Measurements from ENCODE around the gene UBE2E2. TPM values are rescaled to one million over a fixed set of nuclear protein-coding genes. Genes with fewer than 3 reads are reported as not detected.
"Not testable (repeated sequence)": the region's sequence is repeated elsewhere in the genome, so short reads cannot be mapped to it uniquely, and the experiment has no call there.

The UBE2E2 gene
- polyA plus RNA-seq, 3 donors: 49.3 to 57.2 (median 56.7) TPM

DNA sequence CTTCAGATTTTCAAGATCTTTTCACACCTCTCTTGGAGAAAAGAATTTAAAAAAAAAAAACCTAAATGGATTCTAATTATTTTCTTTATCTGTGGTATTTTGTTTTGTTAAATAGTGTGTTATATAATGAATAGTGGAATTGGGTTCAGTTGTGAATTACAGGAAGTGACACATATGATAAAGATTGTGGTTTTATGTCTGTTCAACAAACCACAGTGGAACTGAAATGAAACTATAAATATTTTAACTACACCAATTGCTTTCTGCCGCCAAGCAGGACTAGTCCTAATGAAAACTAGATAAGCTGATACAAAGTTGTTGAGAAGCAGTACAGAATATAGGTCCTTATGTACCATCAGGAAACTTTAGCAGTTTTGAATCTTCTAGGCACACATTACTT, 121.6 kb downstream of the UBE2E2 start:
- no peak for DNase-seq

DNA sequence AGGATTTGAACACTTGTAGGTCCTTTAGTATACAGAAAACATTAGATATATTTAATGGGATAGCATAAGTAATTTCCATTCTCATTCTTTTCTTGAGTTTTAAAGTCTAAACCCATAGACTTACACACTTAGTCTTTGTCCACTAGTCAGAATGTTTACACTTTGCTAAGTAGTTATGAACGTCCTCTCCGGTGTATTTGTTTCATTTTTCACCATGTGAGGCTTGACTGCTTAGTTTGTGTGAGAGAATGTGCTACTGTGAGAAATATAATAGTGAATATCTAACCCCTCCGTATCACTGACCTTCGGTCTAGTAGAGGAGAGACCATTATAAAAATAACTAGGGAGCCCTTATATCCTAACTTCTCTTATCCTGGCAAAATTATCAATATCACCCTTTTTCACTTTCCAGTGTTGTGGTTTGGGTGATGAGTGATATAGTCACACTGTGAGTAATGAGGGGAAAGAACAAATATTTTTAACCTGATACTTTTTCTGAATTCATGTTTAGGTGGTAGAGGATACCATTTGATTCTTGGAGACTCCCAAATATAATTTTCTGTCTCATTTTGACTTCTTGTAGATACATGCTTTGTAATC, 122.4 kb downstream of the UBE2E2 start:
- DNase-seq: no peak

GRCh38 chr3:23329471-23330105, 126.5 kb downstream of the UBE2E2 start:
- no peak for DNase-seq

DNA sequence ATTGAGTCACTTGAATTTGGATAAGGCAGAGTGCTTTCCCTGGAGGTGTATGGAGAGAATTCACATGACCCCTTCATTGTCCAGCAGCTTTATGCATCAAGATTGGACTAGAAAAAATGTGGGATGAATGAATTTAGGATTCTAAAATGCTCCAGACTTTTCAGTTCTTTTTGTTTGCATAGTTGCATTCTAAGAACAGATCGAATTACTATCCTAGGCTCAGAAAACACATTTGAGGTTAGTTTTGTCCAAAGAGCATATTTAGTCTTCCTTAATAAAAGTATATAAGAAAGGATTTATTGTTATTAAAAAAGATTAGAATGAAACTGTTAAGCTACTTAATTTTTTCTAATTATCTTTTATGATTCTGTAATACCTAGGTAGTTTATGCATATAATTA, 127.4 kb downstream of the UBE2E2 start:
- DNase-seq: no peak

GRCh38 chr3:23331141-23331935, 128.2 kb downstream of the UBE2E2 start:
- DNase-seq: no peak

DNA sequence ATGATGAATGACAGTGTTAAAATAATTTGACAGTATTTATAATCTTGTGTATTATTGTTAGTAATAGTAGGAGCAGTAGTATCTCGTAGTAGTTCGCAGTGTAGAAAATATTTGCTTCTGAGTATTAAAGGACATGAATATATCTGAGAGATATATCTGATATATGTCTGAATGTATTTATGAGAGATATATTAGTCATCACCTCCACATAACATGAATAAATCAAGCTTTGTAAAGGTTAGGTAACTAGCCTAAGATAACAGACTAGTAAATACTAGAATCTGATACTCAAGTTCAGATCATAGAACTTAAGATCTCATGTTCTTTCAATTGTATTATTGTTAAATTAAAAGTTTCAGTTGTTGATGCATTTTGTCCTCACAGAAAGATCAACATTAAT, 130.5 kb downstream of the UBE2E2 start:
- no peak for DNase-seq

DNA sequence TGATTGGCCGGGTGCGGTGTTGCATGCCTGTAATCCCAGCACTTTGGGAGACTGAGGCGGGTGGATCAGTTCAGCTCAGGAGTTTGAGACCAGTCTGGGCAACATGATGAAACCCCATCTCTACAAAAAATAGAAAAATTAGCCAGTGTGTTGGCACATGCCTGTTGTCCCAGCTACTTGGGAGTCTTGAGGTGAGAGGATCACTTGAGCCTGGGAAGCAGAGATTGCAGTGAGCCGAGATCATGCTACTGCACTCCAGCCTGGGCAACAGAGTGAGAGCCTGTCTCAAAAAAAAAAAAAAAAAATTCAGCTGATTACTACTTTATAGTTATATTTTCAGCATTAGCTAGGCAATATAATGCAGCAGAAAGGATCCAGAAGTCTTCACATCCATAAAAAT, 133.7 kb downstream of the UBE2E2 start:
- not testable (repeated sequence) for DNase-seq

GRCh38 chr3:23341147-23341838, 138.2 kb downstream of the UBE2E2 start:
- DNase-seq: no peak

DNA sequence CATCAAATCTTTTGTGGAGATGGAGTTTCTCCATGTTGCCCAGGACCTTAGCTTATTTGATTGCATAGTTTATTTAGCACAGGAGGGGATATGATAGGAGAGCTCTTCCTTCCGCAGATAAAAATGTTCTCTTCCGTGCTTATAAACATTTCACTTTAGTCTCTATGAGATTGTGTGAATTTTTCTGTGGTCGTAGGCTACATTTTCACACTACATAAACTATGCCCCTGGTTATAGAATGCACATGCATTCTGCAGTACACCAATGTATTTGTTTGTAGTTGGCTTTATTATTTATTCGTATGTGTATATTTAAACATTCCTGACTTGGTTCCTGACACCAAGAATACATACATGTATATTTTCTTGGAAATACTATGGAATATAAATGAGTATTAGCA, 139.2 kb downstream of the UBE2E2 start:
- no peak for DNase-seq

DNA sequence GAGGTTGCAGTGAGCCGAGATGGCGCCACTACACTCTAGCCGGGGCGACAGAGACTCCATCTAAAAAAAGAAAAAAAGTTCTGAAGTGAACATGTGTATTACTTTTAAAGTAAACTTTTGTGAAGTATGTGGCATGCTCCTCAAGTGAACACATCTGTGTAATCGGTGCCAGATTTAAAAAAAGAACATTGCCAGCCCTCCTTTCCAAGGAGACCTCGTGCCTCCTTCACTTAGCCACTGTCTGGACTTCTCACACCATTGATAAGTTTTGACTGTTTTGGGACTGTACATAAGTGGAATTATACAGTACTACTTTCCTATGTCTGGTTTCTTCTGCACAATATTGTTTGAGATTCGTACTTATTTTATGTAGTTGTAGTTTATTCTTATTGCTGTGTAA, 140.4 kb downstream of the UBE2E2 start:
- no peak for DNase-seq

GRCh38 chr3:23344886-23345285, 141.8 kb downstream of the UBE2E2 start:
- DNase-seq: no peak

DNA sequence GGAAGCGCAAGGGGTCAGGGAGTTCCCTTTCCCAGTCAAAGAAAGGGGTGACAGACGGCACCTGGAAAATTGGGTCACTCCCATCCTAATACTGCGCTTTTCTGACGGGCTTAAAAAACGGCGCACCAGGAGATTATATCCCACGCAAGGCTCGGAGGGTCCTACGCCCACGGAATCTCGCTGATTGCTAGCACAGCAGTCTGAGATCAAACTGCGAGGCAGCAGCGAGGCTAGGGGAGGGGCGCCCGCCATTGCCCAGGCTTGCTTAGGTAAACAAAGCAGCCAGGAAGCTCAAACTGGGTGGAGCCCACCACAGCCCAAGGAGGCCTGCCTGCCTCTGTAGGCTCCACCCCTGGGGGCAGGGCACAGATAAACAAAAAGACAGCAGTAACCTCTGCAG, 146.3 kb downstream of the UBE2E2 start:
- DNase-seq: not testable (repeated sequence)

DNA sequence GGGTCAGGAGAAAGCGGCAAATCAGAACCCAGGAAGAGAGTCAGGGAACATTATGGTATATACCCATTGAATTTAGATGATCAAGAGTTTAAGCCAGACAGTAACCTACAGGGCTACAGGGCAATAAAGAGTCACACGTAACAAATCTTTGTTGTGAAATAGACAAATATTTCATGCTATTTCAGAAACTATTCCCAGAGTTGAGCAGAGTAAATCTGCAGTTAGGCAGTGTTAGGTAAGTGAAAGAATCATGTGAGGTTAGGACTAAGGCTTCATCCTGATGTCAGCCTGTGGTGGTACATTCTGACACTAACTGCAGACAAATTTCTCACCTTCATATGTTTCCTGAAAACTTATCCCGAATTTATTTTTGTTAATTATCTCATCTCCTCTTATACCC, 153.0 kb downstream of the UBE2E2 start:
- no peak for DNase-seq

DNA sequence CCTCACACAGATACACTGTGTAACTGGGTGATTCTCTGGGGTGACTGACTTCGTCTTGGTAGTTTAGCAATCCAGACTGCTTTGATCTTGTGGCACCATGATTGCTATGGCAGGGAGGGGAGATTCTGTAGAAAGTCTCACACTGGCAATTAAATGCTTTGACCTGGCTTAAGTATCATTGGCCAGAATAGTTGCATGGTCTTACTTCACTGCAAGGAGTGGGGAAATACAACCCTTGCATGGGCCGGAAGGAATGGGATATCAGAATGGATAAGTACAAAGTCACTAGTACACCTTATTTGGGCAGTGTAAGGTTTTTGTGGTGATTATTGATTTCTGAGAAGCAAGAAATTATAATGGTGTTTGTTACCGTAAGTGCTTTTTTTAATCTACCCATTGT, 153.8 kb downstream of the UBE2E2 start:
- no peak for DNase-seq

GRCh38 chr3:23359116-23359515, 156.0 kb downstream of the UBE2E2 start:
- DNase-seq: no peak

- DNase-seq: no peak
Measured at GRCh38 chr3:23365066-23365465, 161.9 kb downstream of the UBE2E2 start.

DNA sequence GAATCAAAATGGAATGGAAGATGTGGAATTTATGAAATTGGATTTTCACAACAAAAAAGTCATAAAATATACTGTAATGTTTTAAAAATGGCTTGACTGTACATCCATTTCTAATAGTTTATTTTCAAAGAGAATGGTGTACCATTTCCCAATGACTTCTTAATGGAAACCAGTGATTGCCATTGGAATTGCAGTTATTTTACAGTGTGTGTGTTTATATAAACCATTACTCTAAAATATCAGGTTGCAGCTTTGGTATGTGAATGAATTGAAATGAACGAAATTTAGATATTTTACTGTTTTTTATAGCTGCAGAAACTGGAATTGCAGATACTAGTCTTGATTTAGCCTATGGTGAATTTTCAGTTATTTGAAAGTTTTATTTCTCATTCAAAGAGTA, 165.6 kb downstream of the UBE2E2 start:
- DNase-seq: no peak

GRCh38 chr3:23372285-23372684, 169.2 kb downstream of the UBE2E2 start:
- DNase-seq: no peak

- DNase-seq: no peak
Measured at GRCh38 chr3:23376516-23377248, 173.6 kb downstream of the UBE2E2 start.

- no peak for DNase-seq
Measured at GRCh38 chr3:23377928-23378672, 175.0 kb downstream of the UBE2E2 start.

DNA sequence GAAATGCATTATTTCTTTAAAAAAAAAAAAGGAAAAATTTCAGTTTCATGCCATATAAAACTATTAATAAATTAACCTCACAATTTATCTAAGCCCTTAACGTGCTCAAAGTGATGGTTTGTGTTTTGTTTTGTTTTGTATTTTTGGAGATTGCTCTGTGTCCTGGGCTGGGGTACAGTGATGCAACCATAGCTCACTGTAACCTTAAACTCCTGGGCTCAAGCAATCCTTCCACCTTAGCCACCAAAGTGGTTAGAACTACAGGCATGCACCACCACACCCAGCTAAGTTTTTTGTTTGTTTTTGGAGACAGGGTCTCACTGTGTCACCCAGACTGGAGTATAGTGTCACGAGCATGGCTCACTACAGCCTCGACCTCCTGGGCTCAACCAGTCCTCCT, 180.7 kb downstream of the UBE2E2 start:
- no peak for DNase-seq

Measured in renal pelvis (tissue), 4 donors.